PC-9 (cell line): ENCODE results near the gene EXOSC6.

Source experiments
- CTCF ChIP-seq: fragments of 200-600 bp; sonication (generic); conservative IDR thresholded peaks from 2 replicates; pipeline ENCODE4 v1.6.1; 2017; ENCODE audit warnings: mixed run types, antibody characterized with exemption, mild to moderate bottlenecking, moderate library complexity
- EZH2 ChIP-seq: fragments of 200-600 bp; sonication (generic); IDR thresholded peaks from 2 replicates; pipeline ENCODE4 v1.8.0; 2017; ENCODE audit warnings: antibody characterized with exemption, low read depth

- TF ChIP-seq CTCF (peak; percentile 67), EZH2 (no peak)
Measured at GRCh38 chr16:70252355-70252988, 732 bp upstream of the EXOSC6 start.
